ENCODE data around the gene OXGR1. TPM values are rescaled to one million over a fixed set of nuclear protein-coding genes. Genes with fewer than 3 reads are reported as not detected.

The OXGR1 gene
- polyA plus RNA-seq, 1 donor (not counting 4 experiments of a cell fraction or from before 2014, with no cell fraction given): not detected

- Histone ChIP-seq H2AFZ (ENCODE audit: control insufficient read depth, low read length) (no peak overlapping the region), H3K4me2 (ENCODE audit: control insufficient read depth, extremely low read depth, insufficient read depth, low read depth, low read length) (no peak overlapping the region), H3K27ac (ENCODE audit: control insufficient read depth, insufficient read depth, low read length) (no peak overlapping the region), H3K36me3 (ENCODE audit: control insufficient read depth in 2 of 2, extremely low read depth in 1 of 2, insufficient read depth in 2 of 2, low read length in 2 of 2) (no peaks in the 10 kb centered on the region), H3K9me1 (ENCODE audit: control insufficient read depth, extremely low read depth, insufficient read depth, low read length) (no peaks in the 10 kb centered on the region), H3K4me3 (ENCODE audit: control insufficient read depth in 2 of 3, extremely low read depth in 1 of 3, insufficient read depth in 2 of 3, low read depth in 1 of 3, low read length in 3 of 3) (no peak overlapping the region), H3K9me3 (ENCODE audit: control insufficient read depth, low read depth, low read length) (no peaks in the 10 kb centered on the region), H4K20me1 (ENCODE audit: control insufficient read depth, extremely low read depth, insufficient read depth, low read length) (no peaks in the 10 kb centered on the region), H3K27me3 (ENCODE audit: control insufficient read depth, extremely low read depth, insufficient read depth, low read length) (no peaks in the 10 kb centered on the region), H3K4me1 (ENCODE audit: control insufficient read depth, extremely low read depth, insufficient read depth, low read length) (no peaks in the 10 kb centered on the region), H3K79me2 (ENCODE audit: control insufficient read depth, insufficient read depth, low read length) (no peaks in the 10 kb centered on the region), H3K9ac (ENCODE audit: control insufficient read depth, extremely low read depth, insufficient read depth, low read length) (no peak overlapping the region)
- DNase-seq (ENCODE audit: low read depth, low spot score): no peak
- dilution Hi-C loops (cut with MboI; ENCODE audit: extremely low pct_ligation_motif_present, low sequenced_read_pairs): no loop called here
- TF ChIP-seq EZH2 (IDR thresholded peaks at IDR 0.05; ENCODE audit: low read length): no peak
- TF ChIP-seq, protein P1, sequence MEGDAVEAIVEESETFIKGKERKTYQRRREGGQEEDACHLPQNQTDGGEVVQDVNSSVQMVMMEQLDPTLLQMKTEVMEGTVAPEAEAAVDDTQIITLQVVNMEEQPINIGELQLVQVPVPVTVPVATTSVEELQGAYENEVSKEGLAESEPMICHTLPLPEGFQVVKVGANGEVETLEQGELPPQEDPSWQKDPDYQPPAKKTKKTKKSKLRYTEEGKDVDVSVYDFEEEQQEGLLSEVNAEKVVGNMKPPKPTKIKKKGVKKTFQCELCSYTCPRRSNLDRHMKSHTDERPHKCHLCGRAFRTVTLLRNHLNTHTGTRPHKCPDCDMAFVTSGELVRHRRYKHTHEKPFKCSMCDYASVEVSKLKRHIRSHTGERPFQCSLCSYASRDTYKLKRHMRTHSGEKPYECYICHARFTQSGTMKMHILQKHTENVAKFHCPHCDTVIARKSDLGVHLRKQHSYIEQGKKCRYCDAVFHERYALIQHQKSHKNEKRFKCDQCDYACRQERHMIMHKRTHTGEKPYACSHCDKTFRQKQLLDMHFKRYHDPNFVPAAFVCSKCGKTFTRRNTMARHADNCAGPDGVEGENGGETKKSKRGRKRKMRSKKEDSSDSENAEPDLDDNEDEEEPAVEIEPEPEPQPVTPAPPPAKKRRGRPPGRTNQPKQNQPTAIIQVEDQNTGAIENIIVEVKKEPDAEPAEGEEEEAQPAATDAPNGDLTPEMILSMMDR (optimal IDR thresholded peaks at IDR 0.05 in 1 of 3, IDR thresholded peaks at IDR 0.05 in 1 of 3, conservative IDR thresholded peaks at IDR 0.05 in 1 of 3; ENCODE audit: extremely low read depth in 1 of 3, insufficient read depth in 2 of 3, low read length in 3 of 3): no peak
- FAIRE-seq: no peak
Observed at GRCh38 chr13:96947343-96947910, 46.8 kb downstream of the OXGR1 start.

GRCh38 chr13:96946709-96947311 lies 47.5 kb downstream of the OXGR1 start:
- no peak for FAIRE-seq
- H3K79me2 ChIP-seq (ENCODE audit: control insufficient read depth, insufficient read depth, low read length): no peaks in the 10 kb centered on the region
- H3K4me3 ChIP-seq (ENCODE audit: control insufficient read depth in 2 of 3, extremely low read depth in 1 of 3, insufficient read depth in 2 of 3, low read depth in 1 of 3, low read length in 3 of 3): no peak overlapping the region
- H3K27me3 ChIP-seq (ENCODE audit: control insufficient read depth, extremely low read depth, insufficient read depth, low read length): no peaks in the 10 kb centered on the region
- no peak for DNase-seq (ENCODE audit: low read depth, low spot score)
- no peak overlapping the region for H3K9ac ChIP-seq (ENCODE audit: control insufficient read depth, extremely low read depth, insufficient read depth, low read length)
- H2AFZ ChIP-seq (ENCODE audit: control insufficient read depth, low read length): no peak overlapping the region
- H3K9me1 ChIP-seq (ENCODE audit: control insufficient read depth, extremely low read depth, insufficient read depth, low read length): no peaks in the 10 kb centered on the region
- TF ChIP-seq EZH2 (IDR thresholded peaks at IDR 0.05; ENCODE audit: low read length): no peak
- TF ChIP-seq, protein P1 (optimal IDR thresholded peaks at IDR 0.05 in 1 of 3, IDR thresholded peaks at IDR 0.05 in 1 of 3, conservative IDR thresholded peaks at IDR 0.05 in 1 of 3; ENCODE audit: extremely low read depth in 1 of 3, insufficient read depth in 2 of 3, low read length in 3 of 3): no peak
- dilution Hi-C loops (cut with MboI; ENCODE audit: extremely low pct_ligation_motif_present, low sequenced_read_pairs): no loop called here
- no peak overlapping the region for H3K4me2 ChIP-seq (ENCODE audit: control insufficient read depth, extremely low read depth, insufficient read depth, low read depth, low read length)
- H3K4me1 ChIP-seq (ENCODE audit: control insufficient read depth, extremely low read depth, insufficient read depth, low read length): no peaks in the 10 kb centered on the region
- no peak overlapping the region for H3K27ac ChIP-seq (ENCODE audit: control insufficient read depth, insufficient read depth, low read length)
- H4K20me1 ChIP-seq (ENCODE audit: control insufficient read depth, extremely low read depth, insufficient read depth, low read length): no peaks in the 10 kb centered on the region
- H3K9me3 ChIP-seq (ENCODE audit: control insufficient read depth, low read depth, low read length): no peaks in the 10 kb centered on the region
- no peaks in the 10 kb centered on the region for H3K36me3 ChIP-seq (ENCODE audit: control insufficient read depth in 2 of 2, extremely low read depth in 1 of 2, insufficient read depth in 2 of 2, low read length in 2 of 2)

Measured in keratinocyte (primary cell).